Chondrocyte (in vitro differentiated cells): Measurements from ENCODE around the gene STAT3. TPM values are rescaled to one million over a fixed set of nuclear protein-coding genes. Genes with fewer than 3 reads are reported as not detected.
A peak's percentile ranks its signal among the peaks of the same experiment; 100 is the strongest.

Source experiments
- DNase-seq: peaks from one replicate; pipeline ENCODE4 v3.0.0; 2021; ENCODE audit warnings: mixed read lengths, low spot score
- H3K27ac Mint-ChIP-seq: one replicate; pipeline ENCODE4 v1.8.0; 2021; ENCODE audit warnings: mild to moderate bottlenecking, moderate library complexity, mixed read lengths; ENCODE audit not compliant: unreplicated experiment
- H3K27me3 Mint-ChIP-seq: 2 replicates; pipeline ENCODE4 v1.8.0; 2021; ENCODE audit warnings: low read depth, mixed read lengths
- H3K36me3 Mint-ChIP-seq: 2 replicates; pipeline ENCODE4 v1.8.0; 2021; ENCODE audit warnings: low read depth, mixed read lengths
- H3K4me1 Mint-ChIP-seq: 2 replicates; pipeline ENCODE4 v1.8.0; 2021; ENCODE audit warnings: low read depth, mild to moderate bottlenecking, mixed read lengths
- H3K4me3 Mint-ChIP-seq: one replicate; pipeline ENCODE4 v1.8.0; 2021; ENCODE audit warnings: mild to moderate bottlenecking, moderate library complexity, mixed read lengths; ENCODE audit not compliant: unreplicated experiment
- H3K9me3 Mint-ChIP-seq: 2 replicates; pipeline ENCODE4 v1.8.0; 2021; ENCODE audit warnings: low read depth, mixed read lengths
- CTCF ChIP-seq: fragments of 200-600 bp; sonication (generic); IDR thresholded peaks from 2 replicates; pipeline ENCODE4 v1.5.0; 2021; ENCODE audit warnings: antibody characterized with exemption, mild to moderate bottlenecking, moderate library complexity
- total RNA-seq: library from RNA; stranded (reverse); gene quantifications from 3 replicates; pipeline ENCODE4 v1.2.1, GENCODE V29; 2021

Gene STAT3
- total RNA-seq, 1 donor from 2014 or later: 164 TPM

DNA sequence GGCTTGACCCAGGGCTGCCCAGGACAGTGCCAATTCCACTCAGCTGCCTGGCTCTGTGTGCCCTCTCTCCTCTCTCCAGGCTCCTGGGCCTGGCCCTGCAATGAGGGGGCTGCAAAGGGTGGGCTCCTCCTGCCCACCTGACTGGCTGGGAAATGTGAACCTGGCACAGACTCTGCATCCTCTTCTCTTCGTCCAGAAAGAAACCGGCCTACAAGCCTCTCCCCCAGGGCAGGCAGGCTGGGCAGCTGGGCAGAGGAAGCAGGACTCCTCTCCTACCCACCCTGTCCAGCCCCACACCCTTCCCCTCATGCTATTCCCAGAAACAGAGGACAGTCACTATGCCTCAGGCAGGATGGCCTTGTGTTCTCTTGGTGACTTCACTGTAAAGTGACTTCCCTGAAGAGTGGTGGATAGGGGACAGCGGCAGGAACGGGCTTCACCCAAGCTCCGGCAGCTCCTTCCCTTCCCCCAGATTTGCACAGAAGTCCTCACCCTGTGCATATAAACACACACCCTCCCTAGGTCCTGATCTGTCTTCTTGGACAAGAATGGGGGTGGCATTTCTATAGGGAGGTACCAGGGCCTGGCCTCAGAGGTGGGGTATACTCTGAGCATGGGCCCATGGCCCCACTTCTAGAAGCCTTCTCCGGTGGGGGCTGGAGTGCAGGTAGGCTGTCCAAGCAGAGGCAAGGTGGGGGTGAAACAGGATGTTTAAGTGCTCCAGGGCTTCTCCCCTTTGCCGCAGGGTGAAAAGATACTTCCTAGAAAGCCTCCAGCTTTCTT is 104.8 kb downstream of the STAT3 start:
- TF ChIP-seq CTCF: no peak
- Mint-ChIP-seq H3K27me3 (no peaks in the 10 kb centered on the region), H3K27ac (no peak overlapping the region), H3K9me3 (no peaks in the 10 kb centered on the region), H3K4me1 (peaks cover 14% of the 10 kb centered on the region), H3K4me3 (no peak overlapping the region), H3K36me3 (no peaks in the 10 kb centered on the region)
- no peak for DNase-seq

GRCh38 chr17:42282478-42283080 is 105.7 kb downstream of the STAT3 start:
- Mint-ChIP-seq H3K4me1 (peaks cover 15% of the 10 kb centered on the region), H3K36me3 (no peaks in the 10 kb centered on the region), H3K27me3 (no peaks in the 10 kb centered on the region), H3K4me3 (no peak overlapping the region), H3K27ac (no peak overlapping the region), H3K9me3 (no peaks in the 10 kb centered on the region)
- no peak for TF ChIP-seq CTCF
- DNase-seq: no peak

DNA sequence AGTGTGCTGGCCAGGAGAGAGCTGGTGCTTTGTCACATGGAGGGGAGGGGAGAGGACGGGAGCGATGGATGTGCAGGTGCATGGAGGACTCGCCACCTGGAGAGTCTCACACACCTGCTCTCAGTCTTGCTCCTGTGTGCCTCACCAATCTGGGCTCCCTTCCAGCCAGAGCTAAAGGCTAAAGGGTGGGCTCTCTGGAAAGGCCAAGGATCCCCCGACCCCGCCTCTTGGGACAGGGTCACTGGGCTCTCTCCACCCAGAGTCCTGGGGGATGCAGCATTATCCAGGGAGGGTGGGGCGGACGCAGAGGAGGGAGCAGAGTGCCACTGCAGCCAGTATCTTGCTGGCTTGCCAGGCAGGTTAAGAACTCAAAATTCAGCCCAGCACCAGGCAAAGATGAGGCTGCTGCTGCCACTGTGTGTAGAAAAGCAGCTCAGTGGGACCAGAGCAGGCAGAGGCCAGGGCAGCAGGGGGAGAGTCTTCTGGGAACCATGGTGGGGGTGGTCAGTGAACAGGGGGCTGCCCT is 106.6 kb downstream of the STAT3 start:
- Mint-ChIP-seq H3K4me3 (no peak overlapping the region), H3K27ac (no peak overlapping the region)
- DNase-seq: no peak

DNA sequence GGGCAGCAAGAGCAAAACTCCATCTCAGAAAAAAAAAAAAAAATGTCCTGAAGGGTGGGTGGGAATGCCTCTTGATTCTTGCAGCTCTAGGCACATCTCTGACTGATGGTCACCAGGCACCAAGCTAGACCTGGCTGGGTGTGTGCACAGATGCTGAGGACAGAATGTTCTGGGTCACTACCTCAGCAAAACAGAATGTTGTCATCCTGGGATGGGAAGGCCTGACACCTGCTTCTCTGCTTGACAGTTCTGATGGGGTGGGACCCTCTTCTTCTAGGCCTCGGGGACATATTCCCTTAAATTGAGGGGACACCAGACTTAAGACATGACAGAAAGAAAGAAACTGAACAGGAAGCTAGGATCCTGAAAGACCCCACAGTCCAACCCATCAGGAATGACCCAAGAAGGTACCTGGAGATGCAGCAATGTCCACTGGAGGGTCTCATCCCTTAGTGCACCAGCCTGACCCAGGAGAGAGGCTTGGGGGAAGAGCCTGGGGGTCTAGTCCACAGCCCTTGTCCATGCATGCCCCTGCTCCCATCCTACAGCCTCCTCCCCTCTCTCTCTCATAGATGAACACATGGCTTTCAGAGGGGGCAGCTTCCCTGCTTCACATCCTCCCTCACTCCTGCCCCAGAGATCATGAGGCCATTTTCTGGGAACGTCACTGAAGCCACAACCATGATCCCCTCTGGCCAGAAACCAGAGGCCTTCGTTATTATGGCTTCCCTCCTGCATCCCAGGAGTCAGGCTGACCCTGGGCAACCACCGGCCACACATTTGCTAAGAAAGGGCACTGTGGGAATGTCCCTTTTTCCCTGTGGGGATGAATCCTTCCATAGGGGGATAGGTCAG is 108.2 kb downstream of the STAT3 start:
- H3K36me3 Mint-ChIP-seq: no peaks in the 10 kb centered on the region
- no peak for DNase-seq
- H3K9me3 Mint-ChIP-seq: no peaks in the 10 kb centered on the region
- H3K4me3 Mint-ChIP-seq: no peak overlapping the region
- TF ChIP-seq CTCF: no peak
- peaks cover 18% of the 10 kb centered on the region for H3K4me1 Mint-ChIP-seq
- no peak overlapping the region for H3K27ac Mint-ChIP-seq
- no peaks in the 10 kb centered on the region for H3K27me3 Mint-ChIP-seq

More for the DNA sequence above, 106.6 kb downstream of the STAT3 start:
- Mint-ChIP-seq H3K4me1 (peaks cover 13% of the 10 kb centered on the region), H3K9me3 (no peaks in the 10 kb centered on the region), H3K36me3 (no peaks in the 10 kb centered on the region), H3K27me3 (no peaks in the 10 kb centered on the region)
- TF ChIP-seq CTCF: no peak

DNA sequence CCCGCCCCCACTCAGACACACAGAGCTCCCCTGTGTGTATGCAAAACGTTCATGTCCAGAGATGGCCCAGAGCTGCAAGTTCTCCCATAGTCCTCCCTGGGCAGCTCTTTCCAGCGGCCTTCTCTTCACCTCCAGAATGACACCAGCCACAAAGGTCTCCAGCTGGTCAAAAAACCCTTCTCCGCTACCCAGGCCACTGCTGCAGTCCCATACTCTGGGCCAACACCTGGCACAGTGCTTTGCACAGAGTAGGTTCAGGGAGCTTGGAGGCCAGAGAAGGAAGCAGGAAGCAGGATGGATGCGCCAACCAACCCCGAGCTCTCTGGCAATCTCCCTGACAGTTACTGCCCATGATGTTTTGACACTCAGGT is 110.9 kb downstream of the STAT3 start:
- H3K36me3 Mint-ChIP-seq: no peaks in the 10 kb centered on the region
- peak overlapping the region; percentile 71 for H3K4me3 Mint-ChIP-seq
- no peaks in the 10 kb centered on the region for H3K9me3 Mint-ChIP-seq
- no peak for TF ChIP-seq CTCF
- DNase-seq: no peak
- peaks cover 39% of the 10 kb centered on the region for H3K4me1 Mint-ChIP-seq
- no peaks in the 10 kb centered on the region for H3K27me3 Mint-ChIP-seq
- peak overlapping the region; percentile 71 for H3K27ac Mint-ChIP-seq
